Gastrocnemius medialis (tissue), 4 donors: Measurements from ENCODE around the gene SLC32A1. TPM values are rescaled to one million over a fixed set of nuclear protein-coding genes. Genes with fewer than 3 reads are reported as not detected.
A peak's percentile ranks its signal among the peaks of the same experiment; 100 is the strongest.

Experiments
- ATAC-seq, 2 donors: fragments of 150-250 bp; one replicate each; pipeline ENCODE4 v1.9.1; 2016
- DNase-seq, 2 donors: peaks; one replicate each; pipeline ENCODE4 v3.0.0-alpha.2; 2019
- H3K27ac ChIP-seq, 4 donors: fragments of 200-600 bp; sonication (generic); 1 replicate in 1 of 4; 2 replicates in 3 of 4; pipeline ENCODE4 v1.5.1; 2016 to 2018; ENCODE audit warnings: mild to moderate bottlenecking in 2 of 4, moderate library complexity in 1 of 4
- H3K27me3 ChIP-seq, 3 donors: fragments of 200-600 bp; sonication (generic) in 2 of 3; 1 replicate in 1 of 3; 2 replicates in 2 of 3; pipeline versions ENCODE4 v1.5.1 to v1.6.0; 2016 to 2019; ENCODE audit warnings: mild to moderate bottlenecking in 1 of 3, moderate library complexity in 1 of 3
- H3K36me3 ChIP-seq, 2 donors: fragments of 200-600 bp; sonication (generic) in 1 of 2; one replicate each; pipeline ENCODE4 v1.5.1; 2017 to 2018
- H3K4me1 ChIP-seq, 2 donors: fragments of 200-600 bp; sonication (generic) in 1 of 2; one replicate each; pipeline ENCODE4 v1.5.1; 2016 to 2017; ENCODE audit warnings: mild to moderate bottlenecking in 2 of 2
- H3K4me3 ChIP-seq, 4 donors: fragments of 200-600 bp; sonication (generic) in 3 of 4; 1 replicate in 1 of 4; 2 replicates in 3 of 4; pipeline ENCODE4 v1.5.1; 2016 to 2019; ENCODE audit warnings: mild to moderate bottlenecking in 2 of 4
- H3K9me3 ChIP-seq, 3 donors: fragments of 200-600 bp; sonication (generic) in 2 of 3; 1 replicate in 1 of 3; 2 replicates in 2 of 3; pipeline ENCODE4 v1.5.1; 2016 to 2019
- POLR2A ChIP-seq, 2 donors: fragments of 450-650 bp; IDR thresholded peaks; one replicate each; pipeline ENCODE4 v1.6.1; 2017; ENCODE audit warnings: antibody characterized with exemption in 2 of 2, mild to moderate bottlenecking in 2 of 2, moderate library complexity in 2 of 2
- in situ Hi-C, 4 donors: fragments of 200-750 bp; cut with MboI; loops; one replicate each; pipeline versions ENCODE4 v1.15.0 to v1.8.0; 2017; ENCODE audit warnings: low sequenced_read_pairs in 4 of 4
- intact Hi-C: fragments of 100-400 bp; cut with DNase I; formaldehyde crosslinking; loops from one replicate; pipeline ENCODE4 v1.15.1; 2023; ENCODE audit warnings: low total_unique reads
- total RNA-seq, 4 donors: library from RNA; depleted of rRNA; stranded (reverse); fragments of >200 nt; gene quantifications; one replicate each; pipeline versions ENCODE4 v1.1.0 to v1.2.3, GENCODE V29; 2016
- TF ChIP-seq, protein P1 (sequence below), 5 experiments: fragments of 450-650 bp in 3 of 5; fragments of 200-600 bp in 2 of 5; sonication (generic) in 2 of 5; IDR thresholded peaks in 4 of 5; conservative IDR thresholded peaks in 1 of 5; 1 replicate in 4 of 5; 2 replicates in 1 of 5; pipeline ENCODE4 v1.5.1; 2016 to 2019; ENCODE audit warnings: antibody characterized with exemption in 5 of 5, mild to moderate bottlenecking in 3 of 5, moderate library complexity in 3 of 5

The SLC32A1 gene, protein sequence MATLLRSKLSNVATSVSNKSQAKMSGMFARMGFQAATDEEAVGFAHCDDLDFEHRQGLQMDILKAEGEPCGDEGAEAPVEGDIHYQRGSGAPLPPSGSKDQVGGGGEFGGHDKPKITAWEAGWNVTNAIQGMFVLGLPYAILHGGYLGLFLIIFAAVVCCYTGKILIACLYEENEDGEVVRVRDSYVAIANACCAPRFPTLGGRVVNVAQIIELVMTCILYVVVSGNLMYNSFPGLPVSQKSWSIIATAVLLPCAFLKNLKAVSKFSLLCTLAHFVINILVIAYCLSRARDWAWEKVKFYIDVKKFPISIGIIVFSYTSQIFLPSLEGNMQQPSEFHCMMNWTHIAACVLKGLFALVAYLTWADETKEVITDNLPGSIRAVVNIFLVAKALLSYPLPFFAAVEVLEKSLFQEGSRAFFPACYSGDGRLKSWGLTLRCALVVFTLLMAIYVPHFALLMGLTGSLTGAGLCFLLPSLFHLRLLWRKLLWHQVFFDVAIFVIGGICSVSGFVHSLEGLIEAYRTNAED
- not detected for total RNA-seq

DNA sequence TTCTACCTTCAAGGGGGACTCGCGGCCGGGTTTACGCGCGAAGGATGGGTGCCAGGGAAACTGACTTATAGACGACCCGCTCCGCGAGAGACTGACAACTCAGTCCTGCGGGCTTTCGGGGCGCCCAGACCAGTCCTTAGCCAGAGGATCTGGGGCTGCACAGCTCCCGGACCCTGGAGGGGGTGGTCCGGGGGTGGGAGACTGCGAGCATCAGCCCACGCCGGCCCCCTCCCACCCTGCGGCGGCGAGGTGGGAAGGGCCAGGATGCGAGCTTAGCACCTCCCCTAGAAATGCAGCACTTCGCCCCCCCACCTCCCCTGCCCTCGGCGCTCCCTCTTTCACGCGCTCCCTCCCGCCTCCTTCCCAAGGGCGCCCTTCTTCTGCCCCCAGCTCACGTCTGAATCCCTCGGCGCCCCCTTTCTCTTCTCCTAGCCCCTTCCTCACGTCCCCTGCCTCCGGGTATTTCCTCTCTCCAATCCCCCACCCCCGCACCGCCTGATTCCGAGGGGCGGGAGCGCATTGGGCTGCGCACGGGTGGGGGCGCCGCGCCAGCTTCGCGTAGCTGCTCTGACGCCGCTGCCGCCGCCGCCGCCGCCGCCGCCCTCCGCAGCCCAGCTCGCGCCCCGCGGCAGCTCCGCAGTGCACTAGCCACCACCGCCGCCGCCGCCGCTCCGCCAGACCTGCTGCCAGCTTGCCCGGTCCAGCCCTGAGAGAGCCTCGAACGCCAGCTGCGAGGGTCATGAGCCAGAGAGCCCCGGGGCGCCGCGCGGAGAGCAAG lies at the start of gene SLC32A1:
SLC32A1 (plus strand) TSS at position 639 of the 778 bp plus-strand sequence. CDS start 239 bp downstream, outside the sequence.
- ATAC-seq (no peak), DNase-seq (no peak)
- in situ Hi-C loops: no loop called here
- intact Hi-C loops: no loop called here
- Histone ChIP-seq H3K27me3 (peaks cover 76 to 91% (median 91%) of the 10 kb centered on the region in 3 donors), H3K4me3 (no peak within 1 kb of the TSS), H3K27ac (no peak within 1 kb of the TSS), H3K9me3 (no peaks in the 10 kb centered on the region), H3K4me1 (peaks cover 0 to 1% of the 10 kb centered on the region in 2 donors), H3K36me3 (no peaks in the 10 kb centered on the region)
- no peak for TF ChIP-seq POLR2A (IDR thresholded peaks at IDR 0.05)
- TF ChIP-seq, protein P1, sequence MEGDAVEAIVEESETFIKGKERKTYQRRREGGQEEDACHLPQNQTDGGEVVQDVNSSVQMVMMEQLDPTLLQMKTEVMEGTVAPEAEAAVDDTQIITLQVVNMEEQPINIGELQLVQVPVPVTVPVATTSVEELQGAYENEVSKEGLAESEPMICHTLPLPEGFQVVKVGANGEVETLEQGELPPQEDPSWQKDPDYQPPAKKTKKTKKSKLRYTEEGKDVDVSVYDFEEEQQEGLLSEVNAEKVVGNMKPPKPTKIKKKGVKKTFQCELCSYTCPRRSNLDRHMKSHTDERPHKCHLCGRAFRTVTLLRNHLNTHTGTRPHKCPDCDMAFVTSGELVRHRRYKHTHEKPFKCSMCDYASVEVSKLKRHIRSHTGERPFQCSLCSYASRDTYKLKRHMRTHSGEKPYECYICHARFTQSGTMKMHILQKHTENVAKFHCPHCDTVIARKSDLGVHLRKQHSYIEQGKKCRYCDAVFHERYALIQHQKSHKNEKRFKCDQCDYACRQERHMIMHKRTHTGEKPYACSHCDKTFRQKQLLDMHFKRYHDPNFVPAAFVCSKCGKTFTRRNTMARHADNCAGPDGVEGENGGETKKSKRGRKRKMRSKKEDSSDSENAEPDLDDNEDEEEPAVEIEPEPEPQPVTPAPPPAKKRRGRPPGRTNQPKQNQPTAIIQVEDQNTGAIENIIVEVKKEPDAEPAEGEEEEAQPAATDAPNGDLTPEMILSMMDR (IDR thresholded peaks at IDR 0.05 in 4 of 5, conservative IDR thresholded peaks at IDR 0.05 in 1 of 5): no peak

DNA sequence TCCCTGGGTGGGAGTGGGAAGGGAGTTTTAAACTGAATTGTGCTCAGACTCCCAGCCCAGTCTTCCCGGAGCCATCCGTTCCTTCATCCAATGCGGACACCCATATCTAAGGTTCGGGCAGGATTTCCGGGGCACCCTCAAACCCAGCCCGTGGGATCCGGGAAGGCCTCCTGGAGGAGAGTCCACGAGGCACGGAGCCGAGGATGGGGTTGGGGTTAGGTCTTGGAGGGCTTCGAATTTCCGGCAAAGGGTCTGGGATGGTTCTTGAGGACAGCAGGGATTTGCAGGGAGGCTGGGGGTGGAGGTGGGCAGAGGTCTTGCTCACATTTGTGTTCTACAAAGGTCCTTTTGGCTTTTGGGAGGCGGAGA lies 49.5 kb upstream of the SLC32A1 start:
- in situ Hi-C loops (no loop called here), intact Hi-C loops (no loop called here)
- Histone ChIP-seq H3K4me3 (peak overlapping the region in 1 of 4 donors; percentile 41), H3K27me3 (peaks cover 26 to 44% (median 33%) of the 10 kb centered on the region in 3 donors), H3K4me1 (peaks cover 7 to 8% of the 10 kb centered on the region in 2 donors), H3K36me3 (no peaks in the 10 kb centered on the region), H3K27ac (no peak overlapping the region), H3K9me3 (no peaks in the 10 kb centered on the region)
- no peak for DNase-seq
- no peak for ATAC-seq
- TF ChIP-seq POLR2A (IDR thresholded peaks at IDR 0.05): no peak
- TF ChIP-seq, protein P1 (IDR thresholded peaks at IDR 0.05 in 4 of 5, conservative IDR thresholded peaks at IDR 0.05 in 1 of 5): no peak

DNA sequence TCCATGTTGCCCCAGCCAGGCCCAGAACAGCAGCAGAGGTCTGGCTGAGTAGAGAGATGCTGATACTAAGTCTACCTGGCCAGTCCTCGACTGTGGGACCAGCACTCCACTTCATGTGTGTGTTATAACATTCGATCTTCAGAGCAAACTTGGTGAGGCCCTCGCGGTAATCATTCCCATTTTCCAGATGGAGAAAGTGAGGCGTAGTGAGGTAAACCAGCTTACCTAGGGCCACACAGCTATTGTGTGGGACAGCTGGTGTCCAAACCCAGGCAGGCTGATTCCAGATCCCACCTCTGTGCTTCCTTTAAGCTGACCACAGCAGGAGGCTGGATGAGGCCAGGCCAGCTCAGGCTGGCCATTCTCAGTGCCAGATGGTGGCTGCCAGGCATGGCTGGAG lies 47.7 kb upstream of the SLC32A1 start:
- no peak for ATAC-seq
- Histone ChIP-seq H3K27me3 (peaks cover 30 to 33% (median 32%) of the 10 kb centered on the region in 3 donors), H3K36me3 (no peaks in the 10 kb centered on the region), H3K4me3 (no peak overlapping the region), H3K9me3 (no peaks in the 10 kb centered on the region), H3K27ac (no peak overlapping the region), H3K4me1 (peaks cover 7 to 8% of the 10 kb centered on the region in 2 donors)
- TF ChIP-seq POLR2A (IDR thresholded peaks at IDR 0.05): no peak
- DNase-seq: no peak
- intact Hi-C loops (no loop called here), in situ Hi-C loops (no loop called here)

DNA sequence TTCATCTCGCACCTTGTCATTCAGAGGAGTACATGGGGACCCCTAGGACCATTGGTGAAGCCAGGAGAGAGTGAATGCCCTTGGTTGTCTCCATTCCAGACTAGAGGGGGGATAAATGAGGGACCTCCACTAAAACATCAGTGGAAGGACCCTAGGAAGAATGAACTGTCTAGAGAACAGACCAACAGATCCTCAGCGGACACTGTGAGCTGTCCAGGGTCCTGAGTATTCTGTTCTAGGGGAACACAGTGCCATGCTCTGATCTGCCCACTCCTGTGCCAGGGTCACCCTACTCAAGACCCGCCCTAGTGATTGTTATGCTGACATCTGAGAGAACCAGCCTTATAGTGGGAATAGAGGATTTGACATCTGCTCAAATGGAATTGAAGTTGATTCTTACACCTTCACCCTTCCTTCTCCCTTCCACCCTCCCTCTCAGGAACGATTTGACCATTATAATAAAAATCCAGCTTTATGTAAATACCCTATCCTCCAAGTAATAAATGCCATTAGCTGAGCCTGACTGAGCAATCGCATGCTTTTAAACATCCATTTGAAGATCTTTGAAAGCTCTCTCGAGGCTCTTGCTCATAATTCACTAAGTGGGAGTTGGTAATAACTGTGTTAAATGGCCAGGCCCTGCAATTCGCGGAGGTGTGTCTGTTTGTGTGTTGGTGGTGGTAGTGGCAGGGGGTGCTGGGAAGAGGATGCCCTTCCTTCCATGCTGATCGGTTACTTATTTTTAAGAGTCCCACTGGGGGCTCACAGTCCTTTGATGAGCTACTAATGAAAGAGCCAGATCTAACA lies 43.6 kb upstream of the SLC32A1 start:
- DNase-seq (no peak), ATAC-seq (no peak)
- Histone ChIP-seq H3K9me3 (no peaks in the 10 kb centered on the region), H3K27ac (no peak overlapping the region), H3K27me3 (peaks cover 2 to 15% (median 12%) of the 10 kb centered on the region in 3 donors), H3K4me1 (no peaks in the 10 kb centered on the region), H3K36me3 (no peaks in the 10 kb centered on the region), H3K4me3 (no peak overlapping the region)
- TF ChIP-seq POLR2A (IDR thresholded peaks at IDR 0.05): no peak
- TF ChIP-seq, protein P1 (IDR thresholded peaks at IDR 0.05 in 4 of 5, conservative IDR thresholded peaks at IDR 0.05 in 1 of 5): no peak
- in situ Hi-C loops: no loop called here
- intact Hi-C loops: no loop called here
